ENCODE measurements around the gene CGREF1. TPM values are rescaled to one million over a fixed set of nuclear protein-coding genes. Genes with fewer than 3 reads are reported as not detected.

Gene CGREF1
- total and polyA plus RNA-seq, 11 donors = 0.24 to 2.7 (median 0.92) TPM; not detected in 1

GRCh38 chr2:27085062-27085672 lies 33.8 kb downstream of the CGREF1 start:
- DNase-seq = no peak
- WGBS, 4 donors = 47 to 60% (median 51%) methylated on average over 9 to 10 of the region's 10 CpGs
- ATAC-seq = no peak
- H3K4me3 ChIP-seq = peak overlapping the region in 11 of 12 donors; percentile 58 to 88 (median 76)
- no peaks in the 10 kb centered on the region for H3K9me3 ChIP-seq
- intact Hi-C loops (cut with DNase I) = loop anchor here in 8 of 10 donors (1.0 to 10.0 kb wide), 6 partner anchors 33 to 124 kb away; partner anchors contain the start of genes TMEM214 (in 5 of the 8) and AGBL5 (in 1 of the 8)
- H3K4me1 ChIP-seq = peaks cover 4 to 55% (median 33%) of the 10 kb centered on the region in 12 donors
- H3K27me3 ChIP-seq = no peaks in the 10 kb centered on the region
- H3K36me3 ChIP-seq = peaks cover 0 to 3% (median 0%) of the 10 kb centered on the region in 9 donors
- TF ChIP-seq, protein P1, sequence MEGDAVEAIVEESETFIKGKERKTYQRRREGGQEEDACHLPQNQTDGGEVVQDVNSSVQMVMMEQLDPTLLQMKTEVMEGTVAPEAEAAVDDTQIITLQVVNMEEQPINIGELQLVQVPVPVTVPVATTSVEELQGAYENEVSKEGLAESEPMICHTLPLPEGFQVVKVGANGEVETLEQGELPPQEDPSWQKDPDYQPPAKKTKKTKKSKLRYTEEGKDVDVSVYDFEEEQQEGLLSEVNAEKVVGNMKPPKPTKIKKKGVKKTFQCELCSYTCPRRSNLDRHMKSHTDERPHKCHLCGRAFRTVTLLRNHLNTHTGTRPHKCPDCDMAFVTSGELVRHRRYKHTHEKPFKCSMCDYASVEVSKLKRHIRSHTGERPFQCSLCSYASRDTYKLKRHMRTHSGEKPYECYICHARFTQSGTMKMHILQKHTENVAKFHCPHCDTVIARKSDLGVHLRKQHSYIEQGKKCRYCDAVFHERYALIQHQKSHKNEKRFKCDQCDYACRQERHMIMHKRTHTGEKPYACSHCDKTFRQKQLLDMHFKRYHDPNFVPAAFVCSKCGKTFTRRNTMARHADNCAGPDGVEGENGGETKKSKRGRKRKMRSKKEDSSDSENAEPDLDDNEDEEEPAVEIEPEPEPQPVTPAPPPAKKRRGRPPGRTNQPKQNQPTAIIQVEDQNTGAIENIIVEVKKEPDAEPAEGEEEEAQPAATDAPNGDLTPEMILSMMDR (IDR thresholded peaks at IDR 0.05) = no peak
- TF ChIP-seq POLR2A (IDR thresholded peaks at IDR 0.05) = no peak
- peak overlapping the region; percentile 78 to 96 (median 94) for H3K27ac ChIP-seq

DNA sequence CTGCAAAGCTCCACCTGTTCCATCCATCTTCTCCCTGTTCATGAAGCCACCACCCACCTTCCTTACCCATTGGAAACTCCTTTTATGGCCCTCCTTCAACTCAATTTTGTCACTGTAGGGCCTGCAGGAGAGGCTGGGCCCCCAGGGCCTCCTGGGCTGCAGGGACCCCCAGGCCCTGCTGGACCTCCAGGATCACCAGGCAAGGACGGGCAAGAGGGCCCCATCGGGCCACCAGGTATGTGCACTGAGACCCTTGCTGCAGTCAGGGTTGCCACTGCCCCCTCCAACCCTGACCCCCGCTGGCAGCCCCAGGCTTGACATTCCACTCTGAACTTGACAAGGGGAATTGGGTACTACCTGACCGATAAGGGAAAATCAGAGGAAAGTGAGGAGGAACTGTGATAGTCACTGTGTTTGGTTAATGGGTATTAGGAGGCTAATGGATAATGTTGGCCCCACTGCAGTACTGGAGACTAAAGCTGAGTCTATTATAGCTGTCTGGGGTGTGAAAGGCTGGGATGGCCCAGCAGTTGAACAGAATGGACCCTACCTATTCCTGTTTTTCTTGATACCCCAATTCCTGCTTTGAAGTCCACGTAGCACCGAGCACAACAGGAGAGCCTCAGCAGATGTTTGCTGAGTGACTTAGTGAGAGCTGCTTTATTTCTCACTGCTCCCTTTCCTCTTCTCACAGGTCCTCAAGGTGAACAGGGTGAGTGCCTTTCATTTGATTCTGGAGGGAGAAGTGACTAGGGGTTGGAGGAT lies 34.4 kb downstream of the CGREF1 start:
- Histone ChIP-seq H3K36me3 (peaks cover 0 to 3% (median 0%) of the 10 kb centered on the region in 9 donors), H3K27me3 (no peaks in the 10 kb centered on the region), H3K4me1 (peaks cover 4 to 55% (median 34%) of the 10 kb centered on the region in 12 donors), H3K9me3 (no peaks in the 10 kb centered on the region), H3K27ac (peak overlapping the region in 1 of 12 donors; percentile 96), H3K4me3 (no peak overlapping the region)
- no peak for ATAC-seq
- no peak for TF ChIP-seq POLR2A (IDR thresholded peaks at IDR 0.05)
- TF ChIP-seq, protein P1 (IDR thresholded peaks at IDR 0.05) = no peak
- 81 to 97% (median 87%) methylated on average over 6 of the region's 6 CpGs for WGBS, 4 donors
- DNase-seq = no peak
- intact Hi-C loops (cut with DNase I) = loop anchor here in 9 of 10 donors (1.0 to 10.0 kb wide), 6 partner anchors 32 to 124 kb away; partner anchors contain the start of genes TMEM214 (in 8 of the 9) and AGBL5 (in 1 of the 9)

GRCh38 chr2:27083410-27084296 lies 35.3 kb downstream of the CGREF1 start:
- Histone ChIP-seq H3K27me3 (no peaks in the 10 kb centered on the region), H3K4me3 (no peak overlapping the region), H3K36me3 (peaks cover 0 to 3% (median 0%) of the 10 kb centered on the region in 9 donors), H3K9me3 (no peaks in the 10 kb centered on the region), H3K4me1 (peaks cover 4 to 55% (median 34%) of the 10 kb centered on the region in 12 donors), H3K27ac (peak overlapping the region in 1 of 12 donors; percentile 96)
- DNase-seq = peak in 1 of 5 donors; percentile 61
- WGBS, 4 donors = 87 to 91% (median 90%) methylated on average over 16 to 20 of the region's 20 CpGs
- ATAC-seq = no peak
- no peak for TF ChIP-seq POLR2A (IDR thresholded peaks at IDR 0.05)
- TF ChIP-seq, protein P1 (IDR thresholded peaks at IDR 0.05) = no peak
- intact Hi-C loops (cut with DNase I) = loop anchor here in 6 of 10 donors (2.0 to 10.0 kb wide), 4 partner anchors 49 to 123 kb away; partner anchors contain the start of gene TMEM214 (in 6 of the 6)

Measured in heart left ventricle (tissue), 16 donors.